Type B pancreatic cell (in vitro differentiated cells): ENCODE data around the gene MPP1. TPM values are rescaled to one million over a fixed set of nuclear protein-coding genes. Genes with fewer than 3 reads are reported as not detected.

Experiments
- DNase-seq: peaks from one replicate; pipeline ENCODE4 v3.0.0; 2021; ENCODE audit warnings: mixed read lengths; ENCODE audit not compliant: unreplicated experiment; ENCODE audit errors: extremely low spot score
- H3K27ac Mint-ChIP-seq: 2 replicates; pipeline ENCODE4 v1.8.0; 2021; ENCODE audit warnings: mild to moderate bottlenecking, mixed read lengths
- H3K27me3 Mint-ChIP-seq: 2 replicates; pipeline ENCODE4 v1.8.0; 2021; ENCODE audit warnings: mixed read lengths
- H3K36me3 Mint-ChIP-seq: 2 replicates; pipeline ENCODE4 v1.8.0; 2021; ENCODE audit warnings: mixed read lengths
- H3K4me1 Mint-ChIP-seq: one replicate; pipeline ENCODE4 v1.8.0; 2021; ENCODE audit warnings: mixed read lengths; ENCODE audit not compliant: unreplicated experiment
- H3K4me3 Mint-ChIP-seq: 2 replicates; pipeline ENCODE4 v1.8.0; 2021; ENCODE audit warnings: mild to moderate bottlenecking, mixed read lengths
- H3K9me3 Mint-ChIP-seq: 2 replicates; pipeline ENCODE4 v1.8.0; 2021; ENCODE audit warnings: mixed read lengths
- total RNA-seq: library from RNA; stranded (reverse); gene quantifications from 2 replicates; pipeline ENCODE4 v1.2.1, GENCODE V29; 2021; ENCODE audit warnings: low replicate concordance
- TF ChIP-seq, protein P1 (sequence below): fragments of 200-600 bp; sonication (generic); conservative IDR thresholded peaks from 2 replicates; pipeline ENCODE4 v1.5.0; 2021; ENCODE audit warnings: antibody characterized with exemption, mild to moderate bottlenecking

MPP1 gene
- total RNA-seq, 1 donor from 2014 or later, result 13.8 TPM

DNA sequence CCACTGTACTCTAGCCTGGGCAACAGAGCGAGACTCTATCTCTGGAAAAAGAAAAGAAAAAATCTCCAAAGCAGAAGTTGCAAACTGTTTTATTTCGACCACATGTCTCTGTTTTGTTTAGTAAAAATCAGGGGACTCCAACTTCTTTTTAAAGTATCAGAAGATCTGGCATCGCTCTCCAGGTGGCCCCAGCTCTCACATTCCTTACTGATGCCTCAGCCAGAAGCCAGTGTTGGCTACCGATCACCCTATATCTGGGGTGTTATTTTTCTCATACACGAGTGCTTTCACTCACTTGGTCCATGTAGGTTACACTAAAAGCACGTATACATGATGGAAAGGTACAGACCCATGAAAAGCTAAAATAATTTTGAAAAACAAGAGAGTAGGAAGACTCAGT lies 8.3 kb downstream of the MPP1 start:
- H3K27ac Mint-ChIP-seq, result no peak overlapping the region

DNA sequence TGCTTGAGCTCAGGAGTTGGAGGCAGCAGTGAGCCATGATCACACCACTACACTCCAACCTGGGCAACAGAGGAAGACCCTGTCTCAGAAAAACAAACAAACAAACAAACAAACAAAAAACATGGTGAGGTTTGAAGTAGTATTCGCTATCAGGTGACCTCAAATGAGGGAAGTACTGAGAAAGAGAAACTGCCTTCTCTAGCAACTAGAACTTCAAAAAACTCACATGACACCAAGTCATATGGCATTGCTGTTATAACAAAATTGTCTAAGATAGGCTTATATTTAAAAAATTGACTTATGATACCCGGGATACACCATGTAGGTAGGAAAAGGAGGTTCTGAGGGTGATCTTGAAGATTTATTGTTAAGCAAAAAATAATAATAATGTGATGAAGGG lies 10.3 kb downstream of the MPP1 start:
- peaks cover 10% of the 10 kb centered on the region for H3K4me1 Mint-ChIP-seq
- no peak for DNase-seq
- H3K27ac Mint-ChIP-seq, result no peak overlapping the region
- H3K4me3 Mint-ChIP-seq, result no peak overlapping the region
- no peaks in the 10 kb centered on the region for H3K9me3 Mint-ChIP-seq
- H3K36me3 Mint-ChIP-seq, result no peaks in the 10 kb centered on the region
- H3K27me3 Mint-ChIP-seq, result no peaks in the 10 kb centered on the region
- TF ChIP-seq, protein P1, sequence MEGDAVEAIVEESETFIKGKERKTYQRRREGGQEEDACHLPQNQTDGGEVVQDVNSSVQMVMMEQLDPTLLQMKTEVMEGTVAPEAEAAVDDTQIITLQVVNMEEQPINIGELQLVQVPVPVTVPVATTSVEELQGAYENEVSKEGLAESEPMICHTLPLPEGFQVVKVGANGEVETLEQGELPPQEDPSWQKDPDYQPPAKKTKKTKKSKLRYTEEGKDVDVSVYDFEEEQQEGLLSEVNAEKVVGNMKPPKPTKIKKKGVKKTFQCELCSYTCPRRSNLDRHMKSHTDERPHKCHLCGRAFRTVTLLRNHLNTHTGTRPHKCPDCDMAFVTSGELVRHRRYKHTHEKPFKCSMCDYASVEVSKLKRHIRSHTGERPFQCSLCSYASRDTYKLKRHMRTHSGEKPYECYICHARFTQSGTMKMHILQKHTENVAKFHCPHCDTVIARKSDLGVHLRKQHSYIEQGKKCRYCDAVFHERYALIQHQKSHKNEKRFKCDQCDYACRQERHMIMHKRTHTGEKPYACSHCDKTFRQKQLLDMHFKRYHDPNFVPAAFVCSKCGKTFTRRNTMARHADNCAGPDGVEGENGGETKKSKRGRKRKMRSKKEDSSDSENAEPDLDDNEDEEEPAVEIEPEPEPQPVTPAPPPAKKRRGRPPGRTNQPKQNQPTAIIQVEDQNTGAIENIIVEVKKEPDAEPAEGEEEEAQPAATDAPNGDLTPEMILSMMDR, result no peak

More for the DNA sequence above, 8.3 kb downstream of the MPP1 start:
- Mint-ChIP-seq H3K27me3 (no peaks in the 10 kb centered on the region), H3K36me3 (no peaks in the 10 kb centered on the region), H3K4me3 (no peak overlapping the region), H3K9me3 (no peaks in the 10 kb centered on the region), H3K4me1 (peaks cover 14% of the 10 kb centered on the region)
- no peak for DNase-seq
- TF ChIP-seq, protein P1, result no peak

DNA sequence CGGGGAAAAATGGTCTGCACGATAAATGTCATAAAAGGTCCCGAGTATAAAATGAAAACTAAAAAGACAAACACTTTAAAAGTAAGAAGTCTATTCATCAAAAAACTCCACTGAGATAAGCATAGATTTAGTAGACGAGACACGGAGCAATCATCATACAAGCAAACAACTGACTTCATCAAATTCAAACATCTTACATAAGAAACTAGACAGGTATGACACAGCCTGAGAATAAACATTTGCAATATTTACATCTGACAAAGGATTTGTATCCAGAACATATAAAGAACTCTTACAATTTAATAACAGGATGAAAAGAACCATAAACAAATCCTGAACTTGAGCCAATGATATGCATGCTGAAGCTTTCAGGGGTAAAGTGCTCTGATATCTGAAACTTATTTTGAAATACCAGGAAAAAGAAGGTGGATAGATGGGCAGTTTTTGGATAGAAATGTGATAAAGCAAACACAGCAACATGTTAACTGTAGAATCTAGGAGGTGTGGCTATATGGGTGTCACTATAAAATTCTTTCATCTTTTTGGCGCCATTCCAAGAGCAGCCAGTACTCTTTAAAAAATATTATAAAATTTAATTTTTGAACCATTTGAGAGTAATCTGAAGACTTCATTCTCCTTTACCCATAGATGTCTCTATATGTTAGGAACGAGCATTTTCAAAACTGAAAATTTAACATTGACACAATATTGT lies 12.0 kb downstream of the MPP1 start:
- TF ChIP-seq, protein P1, result no peak
- no peaks in the 10 kb centered on the region for H3K9me3 Mint-ChIP-seq
- no peaks in the 10 kb centered on the region for H3K36me3 Mint-ChIP-seq
- H3K27me3 Mint-ChIP-seq, result no peaks in the 10 kb centered on the region
- no peak overlapping the region for H3K27ac Mint-ChIP-seq
- DNase-seq, result no peak
- no peak overlapping the region for H3K4me3 Mint-ChIP-seq
- H3K4me1 Mint-ChIP-seq, result no peaks in the 10 kb centered on the region

DNA sequence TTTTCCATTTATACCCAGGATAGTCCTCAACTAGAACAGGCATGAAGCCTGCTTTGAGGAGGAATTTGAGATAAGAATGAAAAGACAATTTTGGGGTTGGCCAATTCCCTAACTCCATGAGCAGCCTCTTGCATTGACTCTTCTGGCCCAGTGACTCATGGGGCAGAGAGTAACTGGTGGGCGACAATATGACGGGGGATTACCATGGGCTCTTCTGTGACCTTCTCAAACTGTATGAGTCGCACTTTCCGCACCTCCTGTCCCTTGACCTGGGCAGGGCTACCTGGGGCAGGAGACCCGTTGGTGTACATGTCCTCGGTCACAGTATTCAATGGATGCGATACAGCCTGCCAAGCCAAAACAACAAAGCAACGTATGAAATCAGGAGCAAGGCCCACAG lies 13.3 kb downstream of the MPP1 start:
- Mint-ChIP-seq H3K36me3 (no peaks in the 10 kb centered on the region), H3K4me1 (no peaks in the 10 kb centered on the region), H3K4me3 (no peak overlapping the region), H3K9me3 (no peaks in the 10 kb centered on the region), H3K27ac (no peak overlapping the region), H3K27me3 (no peaks in the 10 kb centered on the region)
- TF ChIP-seq, protein P1, result no peak
- no peak for DNase-seq

DNA sequence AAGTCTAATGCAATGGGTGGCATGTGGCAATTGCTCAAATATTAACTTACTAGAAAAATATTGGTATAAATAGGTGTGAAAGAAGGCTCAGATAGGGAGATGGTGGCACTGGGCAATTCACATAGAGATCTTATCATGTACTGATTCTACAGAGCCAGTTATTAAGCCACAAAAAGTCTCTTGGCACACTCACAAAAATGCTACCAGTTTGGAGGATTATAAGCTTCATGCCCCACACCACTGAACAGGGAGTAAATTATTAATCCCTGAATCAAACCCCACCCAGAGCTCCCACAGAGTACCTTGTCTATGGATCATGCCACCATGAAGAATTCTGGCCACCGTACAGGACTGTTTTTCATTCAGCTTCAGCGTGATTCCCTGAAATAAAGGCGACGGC lies 13.8 kb downstream of the MPP1 start:
- Mint-ChIP-seq H3K4me3 (no peak overlapping the region), H3K4me1 (no peaks in the 10 kb centered on the region), H3K27me3 (no peaks in the 10 kb centered on the region), H3K27ac (no peak overlapping the region), H3K9me3 (no peaks in the 10 kb centered on the region), H3K36me3 (no peaks in the 10 kb centered on the region)
- DNase-seq, result no peak
- TF ChIP-seq, protein P1, result no peak
